HCT116 (cell line): Measurements from ENCODE around the gene FAM131A. TPM values are rescaled to one million over a fixed set of nuclear protein-coding genes. Genes with fewer than 3 reads are reported as not detected.

Experiments used
- ATAC-seq: fragments of 200-7000 bp; cut with Tn5 transposase; 2 replicates; pipeline ENCODE4 v1.9.1; 2020; ENCODE audit warnings: mild to moderate bottlenecking, moderate library complexity
- BruUV-seq: library from RNA; stranded (reverse); fragments of 400-500 nt; replicated peaks from 2 replicates; lab custom pipeline; 2021; lab: Mats Ljungman, UMichigan
- CTCF ChIA-PET: fragments of 300-600 bp; sonication (Branson Sonifier 250); formaldehyde crosslinking; loops from one replicate; lab custom pipeline; 2021; ENCODE audit warnings: antibody characterized with exemption; lab: Charles Lee
- POLR2A ChIA-PET: fragments of 300-600, 350-600 bp; sonication (Branson Sonifier 250); formaldehyde crosslinking; loops from one replicate; lab custom pipeline; 2021; ENCODE audit warnings: antibody characterized with exemption; lab: Charles Lee
- RAD21 ChIA-PET, 2 experiments: fragments of 300-600 bp; sonication (Branson Sonifier 250); formaldehyde crosslinking; loops; one replicate each; lab custom pipeline; 2023; ENCODE audit warnings: low total read pairs in 2 of 2; ENCODE audit not compliant: uncharacterized antibody in 2 of 2, unreplicated experiment in 2 of 2, low non-redundant PET in 1 of 2; lab: Charles Lee
- DNase-seq: peaks from one replicate; pipeline ENCODE4 v3.0.0-alpha.2; 2010; ENCODE audit warnings: low read depth, low spot score
- H2AFZ ChIP-seq: fragments of 200-600 bp; shearing (Covaris generic), sonication (generic); 2 replicates; pipeline ENCODE4 v1.6.1; 2017; ENCODE audit warnings: low read depth, mixed run types, mixed read lengths, antibody characterized with exemption, low read length; ENCODE audit not compliant: poor library complexity, severe bottlenecking
- H3K27ac ChIP-seq: 2 replicates; pipeline ENCODE4 v1.5.1; 2012; ENCODE audit warnings: low read depth, low read length
- H3K27me3 ChIP-seq: fragments of 200-600 bp; sonication (generic); 2 replicates; pipeline ENCODE4 v1.6.1; 2016; ENCODE audit warnings: mixed run types, low read length, mixed read lengths; ENCODE audit not compliant: insufficient read depth
- H3K36me3 ChIP-seq, 2 experiments: fragments of 200-500 bp in 1 of 2; fragments of 200-600 bp in 1 of 2; sonication (Bioruptor generic) in 1 of 2; sonication (generic) in 1 of 2; 2 replicates each; pipeline versions ENCODE4 v1.5.1 to v1.6.1; 2014 to 2016; ENCODE audit warnings: low read length in 2 of 2, inconsistent platforms in 1 of 2, mixed read lengths in 1 of 2, mixed run types in 1 of 2; ENCODE audit not compliant: insufficient read depth in 2 of 2, control insufficient read depth in 1 of 2
- H3K4me1 ChIP-seq, 2 experiments: fragments of 200-600 bp in 1 of 2; sonication (generic) in 1 of 2; 2 replicates each; pipeline versions ENCODE4 v1.5.1 to v1.6.1; 2012 to 2017; ENCODE audit warnings: low read length in 2 of 2, inconsistent platforms in 1 of 2, mild to moderate bottlenecking in 1 of 2, mixed read lengths in 1 of 2, mixed run types in 1 of 2, moderate library complexity in 1 of 2; ENCODE audit not compliant: insufficient read depth in 2 of 2, control insufficient read depth in 1 of 2
- H3K4me2 ChIP-seq: fragments of 200-600 bp; sonication (generic); 2 replicates; pipeline ENCODE4 v1.6.1; 2017; ENCODE audit warnings: mixed run types, low read length, mixed read lengths
- H3K4me3 ChIP-seq, 2 experiments: fragments of 200-600 bp in 1 of 2; sonication (generic) in 1 of 2; replicated peaks in 1 of 2; 2 replicates each; pipeline ENCODE4 v1.5.1; 2011 to 2016; ENCODE audit warnings: low read length in 2 of 2, control low read depth in 1 of 2, low read depth in 1 of 2, mild to moderate bottlenecking in 1 of 2, mixed read lengths in 1 of 2, mixed run types in 1 of 2
- H3K79me2 ChIP-seq: fragments of 200-600 bp; sonication (generic); 2 replicates; pipeline ENCODE4 v1.6.1; 2017; ENCODE audit warnings: mild to moderate bottlenecking, mixed run types, low read length, moderate library complexity, mixed read lengths; ENCODE audit not compliant: insufficient read depth
- H3K9ac ChIP-seq: fragments of 200-600 bp; sonication (generic); 2 replicates; pipeline ENCODE4 v1.6.1; 2016; ENCODE audit warnings: low read length, mixed read lengths
- H3K9me2 ChIP-seq: fragments of 200-600 bp; sonication (generic), shearing (Covaris generic); 2 replicates; pipeline ENCODE4 v1.6.1; 2017; ENCODE audit warnings: mixed run types, mild to moderate bottlenecking, moderate library complexity; ENCODE audit not compliant: insufficient read depth
- H3K9me3 ChIP-seq, 2 experiments: fragments of 200-500 bp in 1 of 2; fragments of 200-600 bp in 1 of 2; sonication (Bioruptor generic) in 1 of 2; sonication (generic) in 1 of 2; 2 replicates each; pipeline ENCODE4 v1.6.1; 2014 to 2017; ENCODE audit warnings: low read length in 2 of 2, mixed read lengths in 2 of 2, inconsistent platforms in 1 of 2, low read depth in 1 of 2, mild to moderate bottlenecking in 1 of 2, mixed run types in 1 of 2, moderate library complexity in 1 of 2; ENCODE audit not compliant: control insufficient read depth in 1 of 2, insufficient read depth in 1 of 2
- H4K20me1 ChIP-seq: fragments of 200-600 bp; sonication (generic), shearing (Covaris generic); 2 replicates; pipeline ENCODE4 v1.6.1; 2017; ENCODE audit warnings: mixed run types, mild to moderate bottlenecking, moderate library complexity; ENCODE audit not compliant: insufficient read depth
- CBX3 ChIP-seq: IDR thresholded peaks from 2 replicates; pipeline ENCODE4 v1.6.1; 2012; ENCODE audit warnings: low read depth
- EGR1 ChIP-seq: IDR thresholded peaks from 2 replicates; pipeline ENCODE4 v1.6.1; 2012; ENCODE audit warnings: low read depth
- EZH2phosphoT487 ChIP-seq: fragments of 200-600 bp; IDR thresholded peaks from 2 replicates; pipeline ENCODE4 v1.6.1; 2018; ENCODE audit warnings: antibody characterized with exemption, borderline replicate concordance
- FOSL1 ChIP-seq: IDR thresholded peaks from 2 replicates; pipeline ENCODE4 v1.6.1; 2012; ENCODE audit warnings: low read depth
- POLR2AphosphoS5 ChIP-seq: IDR thresholded peaks from 2 replicates; pipeline ENCODE4 v1.6.1; 2011; ENCODE audit warnings: mild to moderate bottlenecking, low read depth, low read length, moderate library complexity
- RAD21 ChIP-seq: IDR thresholded peaks from 2 replicates; pipeline ENCODE4 v1.6.1; 2012; ENCODE audit warnings: low read depth, mild to moderate bottlenecking
- SRF ChIP-seq: IDR thresholded peaks from 2 replicates; pipeline ENCODE4 v1.6.1; 2012; ENCODE audit warnings: low read depth
- YY1 ChIP-seq: IDR thresholded peaks from 2 replicates; pipeline ENCODE4 v1.6.1; 2011; ENCODE audit warnings: low read length, low read depth, moderate library complexity, mild to moderate bottlenecking; ENCODE audit not compliant: insufficient replicate concordance; ENCODE audit errors: extremely low read depth
- ZFX ChIP-seq: fragments of 450-650 bp; IDR thresholded peaks from 2 replicates; pipeline ENCODE4 v1.6.1; 2017
- intact Hi-C: fragments of 100-400 bp; cut with micrococcal nuclease; formaldehyde crosslinking; loops from 2 replicates; pipeline ENCODE4 v1.10.0; 2022
- total RNA-seq: library from RNA; stranded (reverse); gene quantifications from one replicate; pipeline ENCODE4 v1.2.1, GENCODE V29; 2021; ENCODE audit not compliant: unreplicated experiment
- TF ChIP-seq, protein P1 (sequence below): IDR thresholded peaks from 2 replicates; pipeline ENCODE4 v1.6.1; 2012; ENCODE audit warnings: low read depth
- TF ChIP-seq, protein P2 (sequence below): IDR thresholded peaks from 2 replicates; pipeline ENCODE4 v1.6.1; 2011; ENCODE audit warnings: mild to moderate bottlenecking, low read length, moderate library complexity; ENCODE audit not compliant: insufficient replicate concordance; ENCODE audit errors: extremely low read depth
- TF ChIP-seq, protein P3 (sequence below): IDR thresholded peaks from 2 replicates; pipeline ENCODE4 v1.6.1; 2012
- TF ChIP-seq, protein P4 (sequence below): IDR thresholded peaks from 2 replicates; pipeline ENCODE4 v1.6.1; 2012

FAM131A gene
- total RNA-seq, 1 experiment from 2014 or later, result 17.8 TPM

DNA sequence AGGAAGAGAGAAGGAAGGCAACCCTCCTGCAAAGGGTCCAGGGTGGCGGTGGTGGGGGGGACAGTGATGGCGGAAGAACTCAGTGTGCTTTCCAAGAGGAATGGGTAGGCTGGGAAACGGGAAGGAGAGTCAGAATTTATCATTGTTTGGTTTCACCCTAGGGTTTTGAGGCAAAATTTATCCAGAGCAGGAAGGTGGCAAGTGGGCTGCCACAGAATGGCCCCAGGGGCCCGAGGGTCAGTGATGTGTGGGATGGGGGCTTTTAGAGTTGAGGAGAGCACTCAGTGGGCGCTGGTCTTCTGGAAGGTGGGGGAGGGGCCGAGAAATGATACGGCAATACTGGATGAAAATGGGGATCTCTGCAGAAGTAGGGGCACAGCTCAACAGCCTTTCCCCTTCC, 581 bp downstream of the FAM131A start (continued):
- TF ChIP-seq, protein P1, sequence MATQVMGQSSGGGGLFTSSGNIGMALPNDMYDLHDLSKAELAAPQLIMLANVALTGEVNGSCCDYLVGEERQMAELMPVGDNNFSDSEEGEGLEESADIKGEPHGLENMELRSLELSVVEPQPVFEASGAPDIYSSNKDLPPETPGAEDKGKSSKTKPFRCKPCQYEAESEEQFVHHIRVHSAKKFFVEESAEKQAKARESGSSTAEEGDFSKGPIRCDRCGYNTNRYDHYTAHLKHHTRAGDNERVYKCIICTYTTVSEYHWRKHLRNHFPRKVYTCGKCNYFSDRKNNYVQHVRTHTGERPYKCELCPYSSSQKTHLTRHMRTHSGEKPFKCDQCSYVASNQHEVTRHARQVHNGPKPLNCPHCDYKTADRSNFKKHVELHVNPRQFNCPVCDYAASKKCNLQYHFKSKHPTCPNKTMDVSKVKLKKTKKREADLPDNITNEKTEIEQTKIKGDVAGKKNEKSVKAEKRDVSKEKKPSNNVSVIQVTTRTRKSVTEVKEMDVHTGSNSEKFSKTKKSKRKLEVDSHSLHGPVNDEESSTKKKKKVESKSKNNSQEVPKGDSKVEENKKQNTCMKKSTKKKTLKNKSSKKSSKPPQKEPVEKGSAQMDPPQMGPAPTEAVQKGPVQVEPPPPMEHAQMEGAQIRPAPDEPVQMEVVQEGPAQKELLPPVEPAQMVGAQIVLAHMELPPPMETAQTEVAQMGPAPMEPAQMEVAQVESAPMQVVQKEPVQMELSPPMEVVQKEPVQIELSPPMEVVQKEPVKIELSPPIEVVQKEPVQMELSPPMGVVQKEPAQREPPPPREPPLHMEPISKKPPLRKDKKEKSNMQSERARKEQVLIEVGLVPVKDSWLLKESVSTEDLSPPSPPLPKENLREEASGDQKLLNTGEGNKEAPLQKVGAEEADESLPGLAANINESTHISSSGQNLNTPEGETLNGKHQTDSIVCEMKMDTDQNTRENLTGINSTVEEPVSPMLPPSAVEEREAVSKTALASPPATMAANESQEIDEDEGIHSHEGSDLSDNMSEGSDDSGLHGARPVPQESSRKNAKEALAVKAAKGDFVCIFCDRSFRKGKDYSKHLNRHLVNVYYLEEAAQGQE, result no peak
- TF ChIP-seq EZH2phosphoT487, result no peak
- TF ChIP-seq POLR2AphosphoS5, result no peak
- TF ChIP-seq, protein P2, sequence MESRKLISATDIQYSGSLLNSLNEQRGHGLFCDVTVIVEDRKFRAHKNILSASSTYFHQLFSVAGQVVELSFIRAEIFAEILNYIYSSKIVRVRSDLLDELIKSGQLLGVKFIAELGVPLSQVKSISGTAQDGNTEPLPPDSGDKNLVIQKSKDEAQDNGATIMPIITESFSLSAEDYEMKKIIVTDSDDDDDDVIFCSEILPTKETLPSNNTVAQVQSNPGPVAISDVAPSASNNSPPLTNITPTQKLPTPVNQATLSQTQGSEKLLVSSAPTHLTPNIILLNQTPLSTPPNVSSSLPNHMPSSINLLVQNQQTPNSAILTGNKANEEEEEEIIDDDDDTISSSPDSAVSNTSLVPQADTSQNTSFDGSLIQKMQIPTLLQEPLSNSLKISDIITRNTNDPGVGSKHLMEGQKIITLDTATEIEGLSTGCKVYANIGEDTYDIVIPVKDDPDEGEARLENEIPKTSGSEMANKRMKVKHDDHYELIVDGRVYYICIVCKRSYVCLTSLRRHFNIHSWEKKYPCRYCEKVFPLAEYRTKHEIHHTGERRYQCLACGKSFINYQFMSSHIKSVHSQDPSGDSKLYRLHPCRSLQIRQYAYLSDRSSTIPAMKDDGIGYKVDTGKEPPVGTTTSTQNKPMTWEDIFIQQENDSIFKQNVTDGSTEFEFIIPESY, result no peak
- TF ChIP-seq FOSL1, result no peak

DNA sequence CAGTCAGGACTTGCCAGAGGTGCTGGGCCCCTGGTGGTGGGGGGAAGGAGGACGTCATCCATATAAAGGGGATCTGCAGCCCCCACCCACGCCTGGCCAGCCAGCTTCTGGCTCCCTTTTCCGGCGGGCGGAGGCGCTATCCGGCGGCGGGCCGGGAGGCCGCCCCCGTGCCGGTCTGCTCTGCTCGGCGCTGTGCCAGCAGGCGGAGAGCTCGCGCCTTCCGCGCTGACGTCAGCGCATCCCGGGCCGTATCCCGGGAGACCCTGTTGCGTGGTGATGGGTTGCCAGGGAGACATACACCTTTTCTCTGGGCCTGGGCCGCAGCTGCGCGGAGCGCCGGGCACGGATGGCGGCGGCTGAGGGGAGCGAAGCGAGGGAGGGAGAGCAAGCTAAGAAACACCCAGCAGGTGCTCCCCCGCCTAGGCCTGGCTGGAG, 1.1 kb downstream of the FAM131A start:
- DNase-seq (no peak), ATAC-seq (no peak)
- Histone ChIP-seq H3K79me2 (peaks cover 23% of the 10 kb centered on the region; the same call in 1 of the 2 replicates), H4K20me1 (peaks cover 17% of the 10 kb centered on the region; the same call in 1 of the 2 replicates), H3K4me2 (no peak overlapping the region), H3K9ac (no peak overlapping the region), H3K27ac (no peak overlapping the region), H2AFZ (no peak overlapping the region), H3K36me3 (peaks cover 15 to 18% of the 10 kb centered on the region in 2 experiments; a peak in 3 of 4 replicates), H3K4me3 (no peak overlapping the region), H3K9me2 (no peaks in the 10 kb centered on the region), H3K27me3 (no peaks in the 10 kb centered on the region), H3K4me1 (peaks cover 2 to 40% of the 10 kb centered on the region in 2 experiments; a peak in 3 of 4 replicates), H3K9me3 (no peaks in the 10 kb centered on the region)
- ChIA-PET POLR2A (no interaction called here), CTCF (no interaction called here), RAD21 (no interaction called here)
- intact Hi-C loops, result no loop called here
- no TSS peak for BruUV-seq
- TF ChIP-seq, protein P3, sequence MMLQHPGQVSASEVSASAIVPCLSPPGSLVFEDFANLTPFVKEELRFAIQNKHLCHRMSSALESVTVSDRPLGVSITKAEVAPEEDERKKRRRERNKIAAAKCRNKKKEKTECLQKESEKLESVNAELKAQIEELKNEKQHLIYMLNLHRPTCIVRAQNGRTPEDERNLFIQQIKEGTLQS, result no peak
- TF ChIP-seq, protein P4, sequence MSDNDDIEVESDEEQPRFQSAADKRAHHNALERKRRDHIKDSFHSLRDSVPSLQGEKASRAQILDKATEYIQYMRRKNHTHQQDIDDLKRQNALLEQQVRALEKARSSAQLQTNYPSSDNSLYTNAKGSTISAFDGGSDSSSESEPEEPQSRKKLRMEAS, result no peak
- TF ChIP-seq RAD21 (no peak), SRF (no peak), CBX3 (no peak), YY1 (no peak), POLR2AphosphoS5 (no peak), EGR1 (no peak), ZFX (no peak)
- TF ChIP-seq, protein P1, result no peak
